WI38 (cell line): ENCODE data around the gene GIGYF2.

Experiments used
- H3K4me3 ChIP-seq: 2 replicates; pipeline ENCODE4 v1.5.1; 2011; ENCODE audit warnings: low read depth, mild to moderate bottlenecking, control low read depth, low read length
- CTCF ChIP-seq: IDR thresholded peaks from 2 replicates; pipeline ENCODE4 v1.5.1; 2012; ENCODE audit warnings: low read depth, mild to moderate bottlenecking, control low read depth, low read length

Gene GIGYF2

GRCh38 chr2:232789082-232789481, 92.0 kb downstream of the GIGYF2 start:
- no peak for TF ChIP-seq CTCF
- no peak overlapping the region for H3K4me3 ChIP-seq

- TF ChIP-seq CTCF, result no peak
These were observed 94.4 kb downstream of the GIGYF2 start for GRCh38 chr2:232791518-232791917.

GRCh38 chr2:232793271-232793670, 96.1 kb downstream of the GIGYF2 start:
- no peak for TF ChIP-seq CTCF
- no peak overlapping the region for H3K4me3 ChIP-seq

More at GRCh38 chr2:232791518-232791917, 94.4 kb downstream of the GIGYF2 start:
- H3K4me3 ChIP-seq, result no peak overlapping the region

- no peak for TF ChIP-seq CTCF
- no peak overlapping the region for H3K4me3 ChIP-seq
These were observed 97.8 kb downstream of the GIGYF2 start for GRCh38 chr2:232794981-232795380.

- no peak for TF ChIP-seq CTCF
These were observed 98.8 kb downstream of the GIGYF2 start for GRCh38 chr2:232795920-232796319.

GRCh38 chr2:232798187-232798586, 101.1 kb downstream of the GIGYF2 start:
- no peak overlapping the region for H3K4me3 ChIP-seq
- TF ChIP-seq CTCF, result no peak

More at GRCh38 chr2:232795920-232796319, 98.8 kb downstream of the GIGYF2 start:
- no peak overlapping the region for H3K4me3 ChIP-seq

GRCh38 chr2:232800166-232800565, 103.0 kb downstream of the GIGYF2 start:
- TF ChIP-seq CTCF, result no peak
- no peak overlapping the region for H3K4me3 ChIP-seq
